GM12878 (cell line): ENCODE results near the gene ZNF227. TPM values are rescaled to one million over a fixed set of nuclear protein-coding genes. Genes with fewer than 3 reads are reported as not detected.

Experiments
- ATAC-seq: fragments of 200-7000 bp; cut with Tn5 transposase; 3 replicates; pipeline ENCODE4 v1.9.1; 2020; ENCODE audit warnings: mild to moderate bottlenecking, moderate library complexity
- Bru-seq: library from RNA; stranded (reverse); fragments of 400-500 nt; gene quantifications from one replicate; lab custom pipeline; 2021; lab: Mats Ljungman, UMichigan
- BruChase-seq, 2 experiments: library from RNA; stranded (reverse); fragments of 400-500 nt; gene quantifications; one replicate each; lab custom pipeline; 2021; lab: Mats Ljungman, UMichigan
- BruUV-seq: library from RNA; stranded (reverse); fragments of 400-500 nt; replicated peaks from 2 replicates; lab custom pipeline; 2021; lab: Mats Ljungman, UMichigan
- CTCF ChIA-PET: fragments of 300-600 bp; sonication (Branson Sonifier 250); formaldehyde crosslinking; extraction: SDS; loops from one replicate; lab custom pipeline; 2021; ENCODE audit warnings: inconsistent platforms; lab: Yijun Ruan, JAX
- POLR2A ChIA-PET: fragments of 350-600 bp; formaldehyde crosslinking; extraction: SDS; loops from one replicate; lab custom pipeline; 2021; ENCODE audit warnings: inconsistent platforms; lab: Charles Lee
- RAD21 ChIA-PET: fragments of 300-600 bp; sonication (Branson Sonifier 250); formaldehyde crosslinking; loops from one replicate; lab custom pipeline; 2023; ENCODE audit warnings: antibody characterized with exemption; ENCODE audit not compliant: unreplicated experiment; lab: Charles Lee
- SMC1A ChIA-PET: fragments of 300-600 bp; sonication (Branson Sonifier 250); formaldehyde crosslinking; loops from one replicate; lab custom pipeline; 2023; ENCODE audit not compliant: unreplicated experiment, uncharacterized antibody; lab: Charles Lee
- DNase-seq: peaks from one replicate; pipeline ENCODE4 v3.0.0-alpha.2; 2011; ENCODE audit warnings: low read depth, low spot score
- FAIRE-seq: peaks from 3 replicates; lab custom pipeline; 2011; peaks lifted over from hg19 to GRCh38; lab: Jason Lieb, UNC
- H2AFZ ChIP-seq: 2 replicates; pipeline ENCODE4 v1.6.0; 2011; ENCODE audit warnings: low read depth, low read length, control low read depth; ENCODE audit not compliant: control insufficient read depth
- H3K27ac ChIP-seq: 2 replicates; pipeline ENCODE4 v1.5.1; 2011; ENCODE audit warnings: control low read depth; ENCODE audit not compliant: control insufficient read depth, insufficient read depth
- H3K27me3 ChIP-seq, 2 experiments: replicated peaks in 1 of 2; 2 replicates each; pipeline versions ENCODE4 v1.6.0 to v1.6.1; 2011; ENCODE audit warnings: low read length in 1 of 2; ENCODE audit not compliant: control insufficient read depth in 2 of 2, insufficient read depth in 2 of 2
- H3K36me3 ChIP-seq, 2 experiments: 2 replicates each; pipeline ENCODE4 v1.5.1; 2011; ENCODE audit warnings: low read length in 1 of 2; ENCODE audit not compliant: control insufficient read depth in 2 of 2, insufficient read depth in 2 of 2
- H3K4me1 ChIP-seq: 2 replicates; pipeline ENCODE4 v1.6.1; 2011; ENCODE audit warnings: mild to moderate bottlenecking, low read length, moderate library complexity, mixed read lengths; ENCODE audit not compliant: control insufficient read depth, insufficient read depth
- H3K4me2 ChIP-seq: 2 replicates; pipeline ENCODE4 v1.6.0; 2011; ENCODE audit warnings: control low read depth; ENCODE audit not compliant: control insufficient read depth, insufficient read depth
- H3K4me3 ChIP-seq: fragments of 200-600 bp; sonication (generic); 2 replicates; pipeline ENCODE4 v1.5.1; 2016
- H3K79me2 ChIP-seq: 2 replicates; pipeline ENCODE4 v1.6.0; 2011; ENCODE audit warnings: low read length; ENCODE audit not compliant: control insufficient read depth, insufficient read depth
- H3K9ac ChIP-seq: 2 replicates; pipeline ENCODE4 v1.8.0; 2011; ENCODE audit warnings: low read length, control low read depth, mixed read lengths; ENCODE audit not compliant: control insufficient read depth, insufficient read depth
- H3K9me3 ChIP-seq: replicated peaks from 3 replicates; pipeline ENCODE4 v1.5.1; 2011; ENCODE audit warnings: mild to moderate bottlenecking, low read length; ENCODE audit not compliant: control insufficient read depth, insufficient read depth
- H4K20me1 ChIP-seq: 2 replicates; pipeline ENCODE4 v1.6.0; 2011; ENCODE audit not compliant: control insufficient read depth, insufficient read depth
- CREB1 ChIP-seq: IDR thresholded peaks from 2 replicates; pipeline ENCODE4 v1.6.1; 2012; ENCODE audit warnings: low read depth, mild to moderate bottlenecking, inconsistent platforms
- ESRRA ChIP-seq: IDR thresholded peaks from 2 replicates; pipeline ENCODE4 v1.6.1; 2012; ENCODE audit warnings: mild to moderate bottlenecking, low read length, improper control_type of control experiment
- FOS ChIP-seq: IDR thresholded peaks from 3 replicates; pipeline ENCODE4 v1.6.1; 2011; ENCODE audit warnings: borderline replicate concordance; ENCODE audit not compliant: insufficient read length; ENCODE audit errors: extremely low read depth
- FOXK2 ChIP-seq: fragments of 450-650 bp; IDR thresholded peaks from 2 replicates; pipeline ENCODE4 v1.6.1; 2017; ENCODE audit warnings: mild to moderate bottlenecking, moderate library complexity
- GABPA ChIP-seq: IDR thresholded peaks from 2 replicates; pipeline ENCODE4 v1.6.1; 2014; ENCODE audit warnings: antibody characterized with exemption, low read depth, mild to moderate bottlenecking, inconsistent platforms
- JUND ChIP-seq: IDR thresholded peaks from 2 replicates; pipeline ENCODE4 v1.6.1; 2012; ENCODE audit warnings: low read depth, mild to moderate bottlenecking, low read length, improper control_type of control experiment, moderate library complexity
- MXI1 ChIP-seq: fragments of 150-350 bp; IDR thresholded peaks from 2 replicates; pipeline ENCODE4 v1.6.1; 2011; ENCODE audit warnings: low read depth, mild to moderate bottlenecking, inconsistent platforms, low read length, improper control_type of control experiment
- NFYB ChIP-seq: IDR thresholded peaks from 2 replicates; pipeline ENCODE4 v1.6.1; 2011; ENCODE audit warnings: low read depth, mild to moderate bottlenecking, low read length, improper control_type of control experiment, moderate library complexity; ENCODE audit not compliant: insufficient read depth
- PML ChIP-seq: IDR thresholded peaks from 2 replicates; pipeline ENCODE4 v1.6.1; 2012; ENCODE audit warnings: low read length, inconsistent platforms
- POLR2A ChIP-seq: IDR thresholded peaks from 2 replicates; pipeline ENCODE4 v1.6.1; 2011; ENCODE audit warnings: low read depth, mild to moderate bottlenecking, low read length
- RAD51 ChIP-seq: fragments of 450-650 bp; IDR thresholded peaks from 2 replicates; pipeline ENCODE4 v1.6.1; 2016; ENCODE audit warnings: moderate library complexity, mild to moderate bottlenecking, inconsistent platforms
- RB1 ChIP-seq: fragments of 450-650 bp; formaldehyde crosslinking; IDR thresholded peaks from 2 replicates; pipeline ENCODE4 v1.6.1; 2017; ENCODE audit warnings: mild to moderate bottlenecking, borderline replicate concordance
- SIN3A ChIP-seq: IDR thresholded peaks from 2 replicates; pipeline ENCODE4 v1.6.1; 2012; ENCODE audit warnings: low read depth, low read length, improper control_type of control experiment
- SUPT20H ChIP-seq: IDR thresholded peaks from 2 replicates; pipeline ENCODE4 v1.6.1; 2011; ENCODE audit warnings: low read depth, mild to moderate bottlenecking, low read length, moderate library complexity, borderline replicate concordance; ENCODE audit not compliant: control insufficient read depth
- ZNF24 ChIP-seq: fragments of 450-650 bp; IDR thresholded peaks from 2 replicates; pipeline ENCODE4 v1.6.1; 2017; ENCODE audit warnings: antibody characterized with exemption, mild to moderate bottlenecking
- ZNF622 ChIP-seq: fragments of 450-650 bp; IDR thresholded peaks from 2 replicates; pipeline ENCODE4 v1.6.1; 2017; ENCODE audit warnings: mild to moderate bottlenecking, inconsistent platforms
- WGBS: methylation state at CpG from one replicate; pipeline ENCODE4 v1.1.6; 2016; ENCODE audit warnings: low lambda C conversion rate; ENCODE audit not compliant: insufficient replicate concordance, insufficient coverage; ENCODE audit errors: missing lambda C conversion rate; 5-methylcytosine and 5-hydroxymethylcytosine counted together
- in situ Hi-C: fragments of 300-500 bp; cut with MboI; formaldehyde crosslinking; loops from 9 replicates; pipeline ENCODE4 v1.14.3; 2018; ENCODE audit warnings: mixed read lengths
- intact Hi-C: fragments of 100-400 bp; cut with micrococcal nuclease; formaldehyde crosslinking; loops from one replicate; pipeline ENCODE4 v1.14.2; 2022; ENCODE audit not compliant: unreplicated experiment
- long read RNA-seq, 2 experiments: library from polyadenylated mRNA; unstranded; transcript quantifications; one replicate each; pipeline ENCODE4 v2.0.0, GENCODE V29; 2019 to 2020
- polyA minus RNA-seq, 3 experiments: library from RNA; depleted of rRNA, polyadenylated mRNA; stranded (reverse); fragments of >200 nt; gene quantifications; 2 replicates each; pipeline ENCODE4 v1.2.3, GENCODE V29; 2011
- polyA plus RNA-seq, 11 experiments: library from polyadenylated mRNA; depleted of rRNA in 4 of 11; unstranded in 6 of 11; stranded (reverse) in 5 of 11; fragments of >200 nt; fragmentation: Nextera tagmentation in 4 of 11; fragmentation: Illumina TruSeq in 1 of 11; extraction: Ambion mirVana in 4 of 11; extraction: Trizol in 1 of 11; gene quantifications; 1 replicate in 1 of 11; 2 replicates in 10 of 11; pipeline versions ENCODE4 v1.2.1 to v1.2.3, GENCODE V29; 2011 to 2016; ENCODE audit warnings: inconsistent platforms in 2 of 11, missing spikeins in 2 of 11, low read depth in 1 of 11
- total RNA-seq, 4 experiments: library from RNA; depleted of rRNA in 3 of 4; stranded (reverse); fragments of >200 nt in 3 of 4; fragmentation: Illumina TruSeq in 1 of 4; extraction: Trizol in 1 of 4; gene quantifications; 2 replicates each; pipeline versions ENCODE4 v1.2.1 to v1.2.3, GENCODE V29; 2013 to 2021
- TF ChIP-seq, protein P1 (sequence below): fragments of 450-650 bp; formaldehyde crosslinking; IDR thresholded peaks from 2 replicates; pipeline ENCODE4 v1.4.0; 2020; ENCODE audit warnings: mild to moderate bottlenecking, moderate library complexity

The ZNF227 gene
- 91.6 and 99.4 TPM in 2 replicates for total RNA-seq (2013; cell fraction: nucleolus; rRNA removed)
- total RNA-seq (2014; rRNA removed) = 14.7 and 15.0 TPM in 2 replicates
- total RNA-seq (2014; rRNA removed; fragmentation: Illumina TruSeq; extraction: Trizol) = 22.4 and 22.9 TPM in 2 replicates
- total RNA-seq (2021) = 17.2 and 20.9 TPM in 2 replicates
- polyA plus RNA-seq (2011; ENCODE audit: low read depth) = 13.9 TPM
- polyA plus RNA-seq (2011; rRNA removed) = 19.3 and 24.2 TPM in 2 replicates
- 8.7 and 8.9 TPM in 2 replicates for polyA plus RNA-seq (2011; cell fraction: cytosol; rRNA removed)
- polyA plus RNA-seq (2011; cell fraction: nucleus; rRNA removed) = 19.5 and 21.5 TPM in 2 replicates
- 13.0 and 13.3 TPM in 2 replicates for polyA plus RNA-seq (2012)
- polyA plus RNA-seq (2014; fragmentation: Illumina TruSeq; extraction: Trizol) = 16.0 and 17.2 TPM in 2 replicates
- 1 to 10 TPM; 4.3 to 5.1 TPM for polyA plus RNA-seq (2014; fragmentation: Nextera tagmentation; extraction: Ambion mirVana)
- polyA plus RNA-seq (2014; rRNA removed) = 9.8 and 10.8 TPM in 2 replicates
- polyA plus RNA-seq (2016; fragmentation: Nextera tagmentation; extraction: Ambion mirVana) = 10 to 100 TPM; 10.9 to 11.0 TPM
- polyA minus RNA-seq (2011; rRNA and poly(A)+ RNA removed) = 30.9 and 31.1 TPM in 2 replicates
- polyA minus RNA-seq (2011; cell fraction: cytosol; rRNA and poly(A)+ RNA removed) = 5.5 and 9.8 TPM in 2 replicates
- 30.9 and 49.3 TPM in 2 replicates for polyA minus RNA-seq (2011; cell fraction: nucleus; rRNA and poly(A)+ RNA removed)
- Bru-seq, nascent RNA = percentile 88 among the genes with signal in this experiment
- BruChase-seq, experiment 1, labeled RNA remaining after a 6-hour chase = percentile 77 among the genes with signal in this experiment
- BruChase-seq, experiment 2, labeled RNA remaining after a 2-hour chase = percentile 88 among the genes with signal in this experiment
- long read RNA-seq, experiment 1, partial matches to known transcripts = 1 of 2 reads
- long read RNA-seq, experiment 1, other reads (novel, unspliced or antisense) = 1 of 2 reads
- long read RNA-seq, experiment 2, transcript ZNF227-201 (6 exons, 3,043 nt) = major isoform, 11 of 45 reads
- long read RNA-seq, experiment 2, partial matches to known transcripts = 8 of 45 reads
- long read RNA-seq, experiment 2, other reads (novel, unspliced or antisense) = 18 of 45 reads

DNA sequence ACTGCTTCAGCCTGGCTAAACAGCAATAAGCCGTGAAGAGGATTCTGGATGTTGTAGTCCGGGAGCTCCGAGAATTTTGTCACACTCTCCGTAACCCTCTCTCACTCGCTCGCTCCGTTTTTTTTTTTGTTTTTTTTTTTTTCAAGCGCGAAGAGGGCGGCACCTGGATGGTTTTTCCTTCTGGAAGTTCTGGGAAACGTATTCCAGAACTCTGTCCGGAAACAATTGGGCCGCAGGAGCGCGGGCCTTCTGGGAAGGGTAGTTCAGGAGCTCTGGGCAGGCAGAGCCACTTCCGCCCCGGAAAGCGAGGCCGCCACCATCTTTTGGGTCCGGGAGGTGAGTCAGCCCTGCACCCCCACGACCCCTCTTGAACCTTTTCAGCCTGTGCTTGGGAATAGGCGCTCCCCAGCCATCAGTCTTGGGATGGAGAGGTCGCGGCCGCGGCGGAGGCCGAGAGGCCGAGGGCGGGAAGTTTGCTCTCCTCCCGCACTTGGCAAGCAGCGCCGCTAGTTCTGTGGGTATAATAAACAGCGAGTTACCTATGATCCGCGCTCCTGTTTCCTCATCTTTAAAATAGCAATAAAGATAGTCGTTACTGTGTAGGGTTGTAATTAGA, at the start of gene ZNF227:
Gene ZNF227 (plus strand): TSS at position 283 of the 616 bp plus-strand sequence. CDS start 5,261 bp downstream, outside the sequence.
- Histone ChIP-seq H3K27me3 (no peaks in the 10 kb centered on the region), H3K4me3 (peak within 1 kb of the TSS; percentile 82), H4K20me1 (no peaks in the 10 kb centered on the region), H3K9ac (peak within 1 kb of the TSS; percentile 80), H3K36me3 (peaks cover 0 to 7% of the 10 kb centered on the region in 2 experiments; a peak in 2 of 4 replicates), H3K4me1 (no peaks in the 10 kb centered on the region), H3K27ac (peak within 1 kb of the TSS; percentile 82), H3K9me3 (peaks cover 2% of the 10 kb centered on the region; the same call in 2 of the 3 replicates), H2AFZ (peak within 1 kb of the TSS; percentile 98), H3K79me2 (peaks cover 13% of the 10 kb centered on the region), H3K4me2 (peak within 1 kb of the TSS; percentile 88)
- BruUV-seq = no TSS peak
- POLR2A ChIA-PET = interaction anchor here (0.7 to 1.8 kb wide), 6 partner anchors 46 to 981 kb away, joined by 3 to 16 read pairs (median 5); partner anchors contain the start of gene ZNF226
- FAIRE-seq (peak; percentile 93), DNase-seq (peak; percentile 48), ATAC-seq (peak; percentile 98)
- WGBS = 0% methylated on average over 36 of the region's 37 CpGs
- in situ Hi-C loops = no loop called here
- CTCF ChIA-PET = interaction anchor here (0.6 kb wide), 1 partner anchor 618 kb away, joined by 3 read pairs; no protein-coding TSS in a partner anchor
- intact Hi-C loops = loop anchor here (2.0 kb wide), 1 partner anchor 48 kb away; the partner anchor contains the start of gene ZNF226
- RAD21 ChIA-PET = interaction anchor here (0.7 to 1.5 kb wide), 7 partner anchors 44 to 558 kb away, joined by 3 to 11 read pairs (median 3); partner anchors contain the start of genes ZNF226 and ZNF45
- SMC1A ChIA-PET = interaction anchor here (0.6 to 0.8 kb wide), 4 partner anchors 44 to 1906 kb away, joined by 3 to 4 read pairs (median 3); partner anchors contain the start of gene ZNF226
- TF ChIP-seq RAD51 (no peak), SIN3A (peak; percentile 72), MXI1 (no peak), FOXK2 (no peak), NFYB (no peak), FOS (no peak), SUPT20H (no peak), JUND (peak; percentile 37; the same call in 1 of the 2 replicates), PML (peak; percentile 51; the same call in 1 of the 2 replicates), ESRRA (0 out of 2 replicates have a peak, but pooled peaks have one; percentile 61), GABPA (peak; percentile 98), POLR2A (peak; percentile 89), ZNF24 (no peak), CREB1 (peak; percentile 32; the same call in 1 of the 2 replicates), RB1 (peak; percentile 87; the same call in 1 of the 2 replicates), ZNF622 (no peak)
- TF ChIP-seq, protein P1, sequence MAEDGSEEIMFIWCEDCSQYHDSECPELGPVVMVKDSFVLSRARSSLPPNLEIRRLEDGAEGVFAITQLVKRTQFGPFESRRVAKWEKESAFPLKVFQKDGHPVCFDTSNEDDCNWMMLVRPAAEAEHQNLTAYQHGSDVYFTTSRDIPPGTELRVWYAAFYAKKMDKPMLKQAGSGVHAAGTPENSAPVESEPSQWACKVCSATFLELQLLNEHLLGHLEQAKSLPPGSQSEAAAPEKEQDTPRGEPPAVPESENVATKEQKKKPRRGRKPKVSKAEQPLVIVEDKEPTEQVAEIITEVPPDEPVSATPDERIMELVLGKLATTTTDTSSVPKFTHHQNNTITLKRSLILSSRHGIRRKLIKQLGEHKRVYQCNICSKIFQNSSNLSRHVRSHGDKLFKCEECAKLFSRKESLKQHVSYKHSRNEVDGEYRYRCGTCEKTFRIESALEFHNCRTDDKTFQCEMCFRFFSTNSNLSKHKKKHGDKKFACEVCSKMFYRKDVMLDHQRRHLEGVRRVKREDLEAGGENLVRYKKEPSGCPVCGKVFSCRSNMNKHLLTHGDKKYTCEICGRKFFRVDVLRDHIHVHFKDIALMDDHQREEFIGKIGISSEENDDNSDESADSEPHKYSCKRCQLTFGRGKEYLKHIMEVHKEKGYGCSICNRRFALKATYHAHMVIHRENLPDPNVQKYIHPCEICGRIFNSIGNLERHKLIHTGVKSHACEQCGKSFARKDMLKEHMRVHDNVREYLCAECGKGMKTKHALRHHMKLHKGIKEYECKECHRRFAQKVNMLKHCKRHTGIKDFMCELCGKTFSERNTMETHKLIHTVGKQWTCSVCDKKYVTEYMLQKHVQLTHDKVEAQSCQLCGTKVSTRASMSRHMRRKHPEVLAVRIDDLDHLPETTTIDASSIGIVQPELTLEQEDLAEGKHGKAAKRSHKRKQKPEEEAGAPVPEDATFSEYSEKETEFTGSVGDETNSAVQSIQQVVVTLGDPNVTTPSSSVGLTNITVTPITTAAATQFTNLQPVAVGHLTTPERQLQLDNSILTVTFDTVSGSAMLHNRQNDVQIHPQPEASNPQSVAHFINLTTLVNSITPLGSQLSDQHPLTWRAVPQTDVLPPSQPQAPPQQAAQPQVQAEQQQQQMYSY = no peak
